Measurements from ENCODE around the gene RGS3. TPM values are rescaled to one million over a fixed set of nuclear protein-coding genes. Genes with fewer than 3 reads are reported as not detected.

Gene RGS3
- polyA plus RNA-seq, 1 of the 3 experiments (the other 2 are of a cell fraction): 50.6 TPM

DNA sequence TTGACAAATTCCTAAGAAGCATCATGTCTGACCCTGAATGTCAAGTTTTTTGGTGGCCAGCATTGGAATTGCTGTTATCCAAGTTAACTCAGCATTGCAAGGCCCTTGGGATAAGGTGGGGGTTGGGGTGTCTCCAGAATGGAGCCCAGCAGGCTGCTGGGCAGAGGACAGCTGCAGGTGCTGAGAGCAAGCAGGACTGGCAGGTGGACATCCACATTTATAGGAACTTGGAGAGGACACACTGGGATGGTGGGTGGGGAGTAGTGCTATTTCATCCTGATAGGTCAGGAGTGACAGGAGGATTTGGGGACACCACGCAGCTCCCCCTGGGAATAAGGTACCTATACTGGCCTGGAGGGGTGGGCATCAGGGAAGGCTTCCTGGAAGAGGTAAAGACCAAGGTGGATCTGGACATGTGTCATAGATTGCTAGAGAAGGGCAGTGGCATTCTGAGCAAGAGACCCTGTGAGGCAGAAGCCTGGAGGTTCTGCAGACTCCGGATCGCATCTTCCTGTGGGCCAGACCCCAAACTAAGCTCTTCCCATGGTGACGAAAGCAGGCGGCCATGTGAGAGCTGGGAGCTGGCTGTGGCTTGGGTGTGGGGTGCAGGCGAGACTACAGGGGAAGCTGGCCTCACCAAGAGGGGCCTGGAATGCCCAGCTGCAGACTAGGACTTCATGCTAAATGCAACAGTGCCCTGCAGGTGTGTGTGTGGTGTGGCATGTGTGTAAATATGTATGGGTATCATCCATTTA, 148.1 kb downstream of the RGS3 start:
- Histone ChIP-seq H3K4me2 (no peak overlapping the region), H2AFZ (ENCODE audit: low read depth) (no peak overlapping the region), H4K20me1 (ENCODE audit: insufficient read depth) (no peaks in the 10 kb centered on the region), H3F3A (replicated peaks; ENCODE audit: insufficient read depth) (no peaks in the 10 kb centered on the region), H3K9me3 (no peaks in the 10 kb centered on the region), H3K27me3 (ENCODE audit: insufficient read depth) (no peaks in the 10 kb centered on the region), H3K4me1 (ENCODE audit: control insufficient read depth in 1 of 2, insufficient read depth in 2 of 2, low read depth in 1 of 2, low read length in 1 of 2) (peaks cover 4 to 32% of the 10 kb centered on the region in 2 experiments; a peak in 3 of 4 replicates), H3K4me3 (ENCODE audit: low read depth in 2 of 2, low read length in 1 of 2) (no peak overlapping the region), H3K9me2 (no peaks in the 10 kb centered on the region), H3K9ac (no peak overlapping the region), H3K36me3 (replicated peaks in 1 of 2; ENCODE audit: control insufficient read depth in 1 of 2, insufficient read depth in 2 of 2, low read length in 1 of 2) (no peaks in the 10 kb centered on the region), H3K79me2 (ENCODE audit: insufficient read depth) (no peaks in the 10 kb centered on the region), H3K27ac (ENCODE audit: low read depth in 2 of 2, low read length in 1 of 2) (no peak overlapping the region)
- ChIA-PET CTCF (interaction anchor here (0.8 to 44.7 kb wide), 5 partner anchors 11 to 71 kb away, joined by 3 to 1335 read pairs (median 3); no protein-coding TSS in a partner anchor), POLR2A (no interaction called here)
- 90% methylated on average over 5 of the region's 6 CpGs for WGBS (ENCODE audit: low lambda C conversion rate)
- no peak for TF ChIP-seq EP300 (IDR thresholded peaks at IDR 0.05; ENCODE audit: borderline replicate concordance in 1 of 2, low read depth in 1 of 2, low read length in 1 of 2)
- no peak for TF ChIP-seq FOXJ3 (CRISPR knock-in tag; IDR thresholded peaks at IDR 0.05)
- no peak for TF ChIP-seq RXRA (IDR thresholded peaks at IDR 0.05; ENCODE audit: borderline replicate concordance, low read depth)
- no peak for TF ChIP-seq MEF2A (IDR thresholded peaks at IDR 0.05; ENCODE audit: borderline replicate concordance, low read depth)
- TF ChIP-seq PBX3 (IDR thresholded peaks at IDR 0.05): no peak
- TF ChIP-seq CHD2 (IDR thresholded peaks at IDR 0.05; ENCODE audit: low read length, partially characterized antibody): no peak
- TF ChIP-seq IRF3 (IDR thresholded peaks at IDR 0.05; ENCODE audit: low read depth, low read length): no peak
- no peak for TF ChIP-seq TCF12 (IDR thresholded peaks at IDR 0.05)
- no peak for TF ChIP-seq RAD21 (IDR thresholded peaks at IDR 0.05; ENCODE audit: low read length)
- no peak for TF ChIP-seq JUND (IDR thresholded peaks at IDR 0.05)
- TF ChIP-seq, protein P1, sequence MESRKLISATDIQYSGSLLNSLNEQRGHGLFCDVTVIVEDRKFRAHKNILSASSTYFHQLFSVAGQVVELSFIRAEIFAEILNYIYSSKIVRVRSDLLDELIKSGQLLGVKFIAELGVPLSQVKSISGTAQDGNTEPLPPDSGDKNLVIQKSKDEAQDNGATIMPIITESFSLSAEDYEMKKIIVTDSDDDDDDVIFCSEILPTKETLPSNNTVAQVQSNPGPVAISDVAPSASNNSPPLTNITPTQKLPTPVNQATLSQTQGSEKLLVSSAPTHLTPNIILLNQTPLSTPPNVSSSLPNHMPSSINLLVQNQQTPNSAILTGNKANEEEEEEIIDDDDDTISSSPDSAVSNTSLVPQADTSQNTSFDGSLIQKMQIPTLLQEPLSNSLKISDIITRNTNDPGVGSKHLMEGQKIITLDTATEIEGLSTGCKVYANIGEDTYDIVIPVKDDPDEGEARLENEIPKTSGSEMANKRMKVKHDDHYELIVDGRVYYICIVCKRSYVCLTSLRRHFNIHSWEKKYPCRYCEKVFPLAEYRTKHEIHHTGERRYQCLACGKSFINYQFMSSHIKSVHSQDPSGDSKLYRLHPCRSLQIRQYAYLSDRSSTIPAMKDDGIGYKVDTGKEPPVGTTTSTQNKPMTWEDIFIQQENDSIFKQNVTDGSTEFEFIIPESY (IDR thresholded peaks at IDR 0.05; ENCODE audit: borderline replicate concordance, low read depth): no peak
- TF ChIP-seq TAF1 (IDR thresholded peaks at IDR 0.05; ENCODE audit: borderline replicate concordance, low read depth, low read length): no peak
- TF ChIP-seq, protein P2, sequence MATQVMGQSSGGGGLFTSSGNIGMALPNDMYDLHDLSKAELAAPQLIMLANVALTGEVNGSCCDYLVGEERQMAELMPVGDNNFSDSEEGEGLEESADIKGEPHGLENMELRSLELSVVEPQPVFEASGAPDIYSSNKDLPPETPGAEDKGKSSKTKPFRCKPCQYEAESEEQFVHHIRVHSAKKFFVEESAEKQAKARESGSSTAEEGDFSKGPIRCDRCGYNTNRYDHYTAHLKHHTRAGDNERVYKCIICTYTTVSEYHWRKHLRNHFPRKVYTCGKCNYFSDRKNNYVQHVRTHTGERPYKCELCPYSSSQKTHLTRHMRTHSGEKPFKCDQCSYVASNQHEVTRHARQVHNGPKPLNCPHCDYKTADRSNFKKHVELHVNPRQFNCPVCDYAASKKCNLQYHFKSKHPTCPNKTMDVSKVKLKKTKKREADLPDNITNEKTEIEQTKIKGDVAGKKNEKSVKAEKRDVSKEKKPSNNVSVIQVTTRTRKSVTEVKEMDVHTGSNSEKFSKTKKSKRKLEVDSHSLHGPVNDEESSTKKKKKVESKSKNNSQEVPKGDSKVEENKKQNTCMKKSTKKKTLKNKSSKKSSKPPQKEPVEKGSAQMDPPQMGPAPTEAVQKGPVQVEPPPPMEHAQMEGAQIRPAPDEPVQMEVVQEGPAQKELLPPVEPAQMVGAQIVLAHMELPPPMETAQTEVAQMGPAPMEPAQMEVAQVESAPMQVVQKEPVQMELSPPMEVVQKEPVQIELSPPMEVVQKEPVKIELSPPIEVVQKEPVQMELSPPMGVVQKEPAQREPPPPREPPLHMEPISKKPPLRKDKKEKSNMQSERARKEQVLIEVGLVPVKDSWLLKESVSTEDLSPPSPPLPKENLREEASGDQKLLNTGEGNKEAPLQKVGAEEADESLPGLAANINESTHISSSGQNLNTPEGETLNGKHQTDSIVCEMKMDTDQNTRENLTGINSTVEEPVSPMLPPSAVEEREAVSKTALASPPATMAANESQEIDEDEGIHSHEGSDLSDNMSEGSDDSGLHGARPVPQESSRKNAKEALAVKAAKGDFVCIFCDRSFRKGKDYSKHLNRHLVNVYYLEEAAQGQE (IDR thresholded peaks at IDR 0.05; ENCODE audit: low read depth, low read length): no peak
- no peak for TF ChIP-seq USF1 (IDR thresholded peaks at IDR 0.05; ENCODE audit: borderline replicate concordance, low read depth)
- TF ChIP-seq RFX5 (IDR thresholded peaks at IDR 0.05; ENCODE audit: low read length): no peak
- TF ChIP-seq GATA2 (CRISPR knock-in tag; IDR thresholded peaks at IDR 0.05): no peak
- TF ChIP-seq CTCF (IDR thresholded peaks at IDR 0.05): no peak
- no peak for TF ChIP-seq MXI1 (IDR thresholded peaks at IDR 0.05; ENCODE audit: low read depth, low read length)
- TF ChIP-seq ELF1 (IDR thresholded peaks at IDR 0.05): no peak
- no peak for DNase-seq
